ENCODE results near the gene CPO.

The CPO gene

DNA sequence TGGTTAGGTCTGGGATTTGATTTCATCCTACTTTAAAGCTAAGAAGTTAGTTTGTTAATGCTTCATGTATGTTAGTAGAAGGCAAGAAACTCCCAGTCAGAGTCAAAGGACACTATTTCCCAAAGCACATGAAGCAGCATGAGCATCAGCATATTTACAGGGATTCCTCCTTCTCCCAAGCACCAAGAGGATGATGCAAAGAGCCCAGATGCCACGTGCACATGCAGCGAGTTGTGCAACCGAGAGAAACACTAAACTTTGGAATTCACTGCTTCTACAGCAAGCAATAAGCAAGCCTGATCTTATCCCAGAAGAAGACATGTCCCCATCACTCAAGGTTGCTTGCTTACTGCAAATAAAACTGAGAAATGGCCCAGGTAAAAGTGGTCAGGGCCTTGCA lies 32.5 kb downstream of the CPO start:
- DNase-seq (ENCODE audit: low read depth in 2 of 2, low spot score in 1 of 2): no peak

GRCh38 chr2:206974551-206974950 lies 35.2 kb downstream of the CPO start:
- DNase-seq (ENCODE audit: low read depth in 2 of 2, low spot score in 1 of 2): no peak

GRCh38 chr2:206978746-206979145 lies 39.4 kb downstream of the CPO start:
- no peak for DNase-seq (ENCODE audit: low read depth in 2 of 2, low spot score in 1 of 2)

DNA sequence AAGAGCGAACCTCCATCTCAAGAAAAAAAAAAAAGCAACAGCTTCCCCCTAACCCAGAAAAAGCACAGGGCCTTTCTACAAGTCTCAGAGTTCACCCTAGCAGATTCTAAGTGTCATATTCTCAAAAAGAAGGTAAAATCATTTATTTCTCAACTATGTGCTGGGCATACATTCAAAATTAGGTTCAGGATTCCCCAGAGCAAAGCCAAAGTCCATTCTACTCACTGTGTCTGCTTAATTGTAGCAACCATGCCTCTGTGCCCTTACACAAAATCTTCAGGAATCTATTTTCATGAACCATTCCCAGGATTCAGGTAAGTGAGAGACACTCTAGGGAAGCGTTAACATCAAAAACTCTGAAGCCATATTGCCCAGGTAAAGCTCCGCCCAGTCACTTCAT lies 40.0 kb downstream of the CPO start:
- no peak for DNase-seq (ENCODE audit: low read depth in 2 of 2, low spot score in 1 of 2)

DNA sequence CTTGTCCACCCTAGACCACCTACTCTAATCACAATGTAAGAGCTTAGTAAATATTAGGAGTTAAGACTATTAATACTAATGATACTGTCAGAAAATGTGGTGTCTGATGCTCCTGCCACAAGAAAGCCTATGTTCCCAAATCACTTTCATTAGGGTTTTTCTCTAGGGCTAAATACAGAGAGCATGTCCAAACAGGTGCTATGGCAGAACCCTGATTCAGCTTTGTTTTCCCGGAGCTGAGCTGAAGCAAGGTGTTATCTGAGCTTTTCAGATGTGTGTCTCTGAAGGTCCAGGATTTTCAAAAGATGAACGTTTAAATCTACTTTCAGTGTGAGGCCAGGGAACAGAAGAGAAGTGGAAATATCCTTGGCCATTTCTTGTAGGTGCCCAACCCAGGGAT lies 40.6 kb downstream of the CPO start:
- no peak for DNase-seq (ENCODE audit: low read depth in 2 of 2, low spot score in 1 of 2)

DNA sequence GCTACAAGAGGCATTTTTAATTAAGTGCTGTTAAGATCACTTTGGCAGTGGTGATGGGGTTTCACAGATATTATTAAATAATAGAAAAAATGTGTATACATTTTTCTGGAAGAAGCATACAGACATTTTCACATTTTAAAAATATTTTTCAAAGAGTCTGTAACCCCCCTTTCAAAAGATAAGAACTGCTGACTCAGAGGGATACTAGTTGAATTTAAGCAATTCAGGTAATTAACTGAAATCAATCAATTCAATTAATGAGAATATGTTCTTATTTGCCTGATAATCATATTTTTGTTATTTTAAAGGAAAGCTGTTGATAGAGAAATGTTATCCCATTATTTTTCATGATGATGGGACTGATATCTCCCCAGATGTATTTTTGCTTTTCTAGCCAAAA lies 41.1 kb downstream of the CPO start:
- DNase-seq (ENCODE audit: low read depth in 2 of 2, low spot score in 1 of 2): no peak

DNA sequence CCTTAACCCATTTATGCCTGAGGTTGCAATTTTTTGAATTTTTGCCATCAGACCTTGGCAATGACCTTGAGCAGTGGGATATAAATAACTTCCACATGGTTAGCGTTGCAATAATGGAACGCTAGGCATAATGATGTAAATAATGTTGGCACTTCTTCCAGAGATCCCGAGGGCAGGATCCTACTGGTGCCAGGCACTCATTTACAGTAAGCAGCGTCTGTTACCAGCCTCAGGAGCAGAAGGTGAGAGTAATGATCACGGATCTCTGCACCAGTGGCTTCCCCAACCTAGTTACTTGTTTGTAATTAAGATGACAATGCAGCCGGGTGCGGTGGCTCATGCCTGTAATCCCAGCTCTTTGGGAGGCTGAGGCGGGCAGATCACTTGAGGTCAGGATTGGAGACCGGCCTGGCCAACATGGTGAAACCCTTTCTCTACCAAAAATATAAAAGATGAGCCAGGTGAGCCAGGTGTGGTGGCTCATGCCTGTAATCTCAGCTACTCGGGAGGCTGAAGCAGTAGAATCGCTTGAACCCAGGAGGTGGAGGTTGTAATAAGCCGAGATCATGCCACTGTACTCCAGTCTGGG lies 41.9 kb downstream of the CPO start:
- DNase-seq (ENCODE audit: low read depth in 2 of 2, low spot score in 1 of 2): no peak

- DNase-seq (ENCODE audit: low read depth in 2 of 2, low spot score in 1 of 2): no peak
Observed at GRCh38 chr2:206981739-206982340, 42.5 kb downstream of the CPO start.

- no peak for DNase-seq (ENCODE audit: low read depth in 2 of 2, low spot score in 1 of 2)
Observed at GRCh38 chr2:206982360-206982955, 43.1 kb downstream of the CPO start.

DNA sequence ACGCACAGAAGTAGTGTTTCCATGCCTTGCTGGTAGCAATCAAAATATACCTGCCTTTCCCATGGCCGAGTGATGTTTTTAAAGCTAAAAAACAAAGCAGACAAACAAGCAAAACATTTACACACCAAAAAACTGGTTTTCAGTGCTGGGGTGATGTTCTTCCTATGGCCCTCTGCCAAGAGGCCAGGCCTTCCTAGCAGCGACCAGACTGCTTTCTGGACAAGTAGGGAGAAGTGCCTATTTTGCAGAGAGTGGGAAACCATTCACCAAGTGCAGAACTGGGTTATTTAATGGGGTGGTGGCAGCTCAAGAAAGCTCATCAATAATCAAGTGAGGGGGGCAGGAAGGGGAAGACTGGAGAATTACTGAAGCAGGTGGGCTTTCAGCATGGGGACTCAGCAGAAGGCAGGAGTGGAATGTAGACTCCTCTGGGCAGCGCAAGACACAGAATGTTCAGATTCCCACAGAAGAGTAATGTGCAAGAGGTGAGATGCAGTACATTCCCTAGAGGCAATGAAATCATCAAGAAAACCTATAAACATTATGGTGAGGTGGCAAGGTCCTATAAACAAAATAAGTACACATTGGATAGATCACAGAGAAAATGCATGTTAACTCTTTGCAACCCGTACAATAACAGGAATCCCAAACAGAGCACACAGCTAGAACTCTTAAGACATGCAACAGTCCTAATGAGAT lies 44.0 kb downstream of the CPO start:
- no peak for DNase-seq (ENCODE audit: low read depth in 2 of 2, low spot score in 1 of 2)

DNA sequence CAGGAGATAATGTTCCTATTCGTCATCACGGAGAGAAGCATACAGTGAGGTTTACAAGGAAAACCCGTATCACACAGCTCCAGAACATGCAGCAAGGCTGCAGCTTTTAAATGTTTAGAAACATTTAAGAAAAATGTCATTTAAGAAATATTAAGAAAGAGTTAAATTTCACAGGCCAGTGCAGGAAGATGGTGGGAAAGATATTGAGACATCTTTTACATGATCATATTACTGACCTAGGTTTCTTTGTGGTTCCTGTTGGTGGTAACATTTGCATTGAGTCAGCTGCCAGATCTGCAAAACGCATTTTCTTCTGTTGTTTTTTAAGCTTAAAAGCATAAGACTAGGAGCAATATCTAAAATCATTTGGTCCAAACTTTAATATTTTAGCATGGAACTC lies 44.9 kb downstream of the CPO start:
- no peak for DNase-seq (ENCODE audit: low read depth in 2 of 2, low spot score in 1 of 2)

DNA sequence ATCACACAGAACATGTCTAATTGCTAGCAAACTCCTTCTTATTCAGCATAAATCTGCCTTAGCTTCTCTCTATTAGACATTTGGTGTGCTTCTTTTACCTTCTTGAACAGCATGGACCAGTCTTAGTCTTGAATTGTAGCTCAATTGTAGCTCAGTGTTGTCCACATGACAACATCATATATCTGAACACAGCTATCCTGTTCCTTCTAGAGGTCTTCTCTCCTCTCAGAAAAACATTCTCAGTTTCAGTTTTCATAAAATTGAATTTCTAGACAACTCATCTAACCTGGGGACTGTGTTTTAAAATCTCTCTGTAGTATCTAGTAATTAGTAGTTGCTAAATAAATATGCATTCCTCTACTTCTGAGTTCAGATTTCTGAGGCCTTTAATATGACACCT lies 47.6 kb downstream of the CPO start:
- no peak for DNase-seq (ENCODE audit: low read depth in 2 of 2, low spot score in 1 of 2)

DNA sequence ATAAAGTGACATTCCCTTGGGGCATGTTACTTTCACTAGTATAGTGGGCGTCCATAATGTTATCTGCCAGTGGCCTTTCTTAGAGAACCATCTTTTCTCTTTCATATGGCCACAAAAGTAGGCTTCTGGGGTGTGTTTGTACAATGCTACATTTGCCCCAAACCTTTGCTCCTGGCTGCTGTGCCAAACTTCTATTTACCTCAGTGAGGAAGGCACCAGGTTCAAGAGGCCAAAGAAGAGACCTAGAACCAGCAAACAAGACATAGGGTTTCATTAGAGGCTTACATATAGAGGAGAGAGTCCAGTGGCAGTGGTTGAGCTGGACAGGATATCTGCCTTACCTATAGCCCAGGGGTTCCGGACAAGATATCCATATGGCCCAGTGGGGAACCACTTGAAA lies 48.5 kb downstream of the CPO start:
- DNase-seq (ENCODE audit: low read depth in 2 of 2, low spot score in 1 of 2): no peak

- DNase-seq (ENCODE audit: low read depth in 2 of 2, low spot score in 1 of 2): no peak
Observed at GRCh38 chr2:206988884-206989283, 49.6 kb downstream of the CPO start.

- DNase-seq (ENCODE audit: low read depth in 2 of 2, low spot score in 1 of 2): no peak
Observed at GRCh38 chr2:206989311-206989710, 50.0 kb downstream of the CPO start.

- no peak for DNase-seq (ENCODE audit: low read depth in 2 of 2, low spot score in 1 of 2)
Observed at GRCh38 chr2:206990360-206990759, 51.0 kb downstream of the CPO start.

DNA sequence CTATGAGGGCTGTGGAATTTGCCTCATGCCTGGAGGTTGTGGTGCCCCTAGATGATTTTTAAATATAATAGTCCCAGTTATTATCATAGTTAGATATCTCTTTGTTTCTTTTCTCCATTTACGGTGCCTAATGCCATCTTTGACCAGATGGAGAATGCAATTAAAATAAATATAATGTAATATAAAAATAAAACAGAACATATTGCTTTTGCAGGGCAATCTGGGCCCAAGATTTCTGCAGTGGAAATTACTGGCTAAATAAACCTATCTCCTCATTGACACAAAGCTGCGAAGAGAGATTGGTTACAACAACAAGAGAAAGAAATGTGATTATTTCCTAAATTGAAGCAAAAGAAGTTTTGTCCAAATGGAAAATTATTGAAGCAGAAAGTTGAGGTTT lies 51.8 kb downstream of the CPO start:
- DNase-seq (ENCODE audit: low read depth in 2 of 2, low spot score in 1 of 2): no peak

DNA sequence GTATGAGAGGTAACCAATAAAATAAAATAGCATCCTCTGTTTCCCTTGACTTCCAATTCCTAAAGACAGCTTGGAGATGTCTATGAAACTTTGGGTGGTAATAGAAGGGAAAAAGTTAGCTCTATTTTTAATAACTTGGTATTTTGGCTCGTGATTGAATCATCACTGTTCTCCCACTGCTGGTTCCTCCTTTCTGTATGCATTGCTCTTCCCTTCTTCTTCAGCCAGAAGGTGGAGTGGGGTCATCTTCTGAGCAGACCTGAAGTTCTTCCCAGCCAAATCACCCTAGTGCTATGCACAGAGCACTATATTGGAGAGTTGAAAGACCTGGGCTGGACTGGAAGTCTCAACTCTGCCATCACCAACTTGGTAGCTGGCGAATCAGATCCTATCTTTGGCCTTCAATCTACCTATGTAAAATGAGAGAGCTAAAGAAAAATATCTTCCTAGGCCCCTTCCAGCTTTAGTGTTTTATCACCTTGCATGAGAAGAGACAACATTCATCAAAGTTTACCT lies 54.1 kb downstream of the CPO start:
- no peak for DNase-seq (ENCODE audit: low read depth in 2 of 2, low spot score in 1 of 2)

DNA sequence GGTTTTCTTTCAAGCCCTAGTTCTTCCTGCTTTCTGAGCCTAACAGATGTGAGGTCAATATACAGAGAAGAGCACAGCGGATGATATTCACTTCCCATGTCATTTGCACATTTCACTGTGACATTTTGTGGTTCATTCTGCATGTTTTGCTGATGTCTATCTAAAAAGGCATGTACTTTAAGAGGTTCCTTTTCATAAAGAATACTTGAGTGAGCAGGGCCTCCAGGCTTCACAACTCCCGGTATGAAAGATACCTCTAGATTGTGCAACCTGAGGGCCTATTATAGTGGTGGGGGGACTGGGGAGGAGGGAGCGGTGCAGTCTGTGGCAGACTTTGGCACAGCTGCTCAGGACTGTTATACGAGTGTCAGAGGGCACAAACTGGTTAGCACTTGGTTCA lies 54.6 kb downstream of the CPO start:
- DNase-seq (ENCODE audit: low read depth in 2 of 2, low spot score in 1 of 2): no peak

DNA sequence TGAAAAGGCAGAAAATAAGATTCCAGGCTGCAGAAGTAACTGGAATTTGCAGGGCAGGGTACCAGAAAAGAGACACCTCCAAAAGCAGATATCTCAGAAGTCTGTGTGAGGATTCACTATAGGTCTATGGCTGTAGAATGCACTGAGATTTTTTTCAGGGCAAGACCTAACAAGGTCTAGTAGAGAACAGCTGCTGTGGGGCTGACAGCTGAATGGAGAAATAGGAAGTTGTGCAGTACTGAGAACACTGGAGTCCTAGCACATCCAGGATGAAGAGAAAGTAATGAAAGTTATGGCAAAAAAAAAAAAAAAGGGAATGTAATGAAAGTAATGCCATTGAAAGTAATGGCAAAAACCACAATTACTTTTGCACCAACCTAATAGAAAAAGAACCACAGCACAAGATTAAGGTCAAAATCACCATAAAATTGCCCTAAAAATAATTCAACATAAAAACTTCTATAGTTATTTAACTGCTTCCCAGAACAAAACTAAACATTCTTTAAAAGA lies 57.3 kb downstream of the CPO start:
- DNase-seq (ENCODE audit: low read depth in 2 of 2, low spot score in 1 of 2): no peak

DNA sequence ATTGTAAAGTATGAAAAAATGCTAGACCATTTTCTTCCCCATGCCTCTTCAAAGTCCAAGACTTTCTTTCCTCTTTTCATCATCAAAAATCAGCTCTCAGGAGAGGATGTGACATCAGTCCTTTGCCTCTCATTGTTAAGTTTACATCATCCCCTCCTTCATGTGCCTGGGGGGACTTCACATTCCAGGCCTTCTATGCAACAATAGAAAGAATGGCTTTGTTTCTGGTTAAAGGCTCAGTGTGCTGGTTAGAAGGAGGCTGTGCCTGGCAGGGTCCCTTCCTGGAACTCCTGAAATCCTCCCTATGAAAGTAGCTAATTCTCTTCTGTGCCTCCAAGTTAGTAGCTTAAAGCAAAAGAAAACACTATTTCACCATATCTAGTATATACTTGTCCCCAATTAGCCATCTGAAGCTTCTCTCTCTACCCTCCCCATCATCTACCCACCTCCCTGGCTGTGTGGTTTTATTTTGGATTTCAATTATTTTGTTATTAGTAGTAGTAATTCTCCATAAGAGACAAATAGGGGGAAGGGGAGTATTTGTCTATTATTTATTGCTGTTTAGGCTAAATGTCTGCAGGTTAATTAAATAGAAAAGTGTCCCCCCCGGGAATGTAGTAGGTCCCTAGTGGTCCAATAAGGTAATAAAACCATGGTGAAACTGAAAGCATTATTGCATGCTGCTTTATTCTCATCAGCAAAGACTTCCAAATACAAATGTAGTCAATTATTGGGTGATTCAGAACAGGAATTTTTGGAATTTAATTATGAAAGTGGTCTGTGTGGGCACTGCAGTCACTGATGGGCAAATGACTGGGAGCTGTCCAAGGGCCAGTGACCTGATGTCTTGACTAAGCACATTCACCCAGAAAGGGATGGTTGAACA lies 69.0 kb downstream of the CPO start:
- no peak for DNase-seq (ENCODE audit: low read depth in 2 of 2, low spot score in 1 of 2)
